ENCODE measurements around the gene TMPRSS11F.

The TMPRSS11F gene

DNA sequence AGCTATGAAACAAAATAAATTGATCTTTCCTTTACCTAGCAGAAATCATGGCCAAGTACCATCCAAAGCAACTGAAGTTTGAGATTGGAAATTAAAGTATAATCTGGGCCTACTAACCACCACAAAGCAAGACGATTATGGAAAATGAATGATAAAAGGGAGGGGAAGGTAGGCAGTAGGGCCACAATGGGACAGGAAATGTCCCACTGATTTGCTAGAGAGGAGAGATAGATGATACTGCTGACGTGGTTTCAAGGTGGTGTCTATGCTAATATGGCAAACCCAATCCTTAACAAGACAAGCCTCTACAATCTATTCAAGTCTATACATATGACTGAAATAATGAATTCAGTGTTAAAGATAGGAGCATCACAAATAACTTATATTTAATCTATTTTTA, 6.1 kb downstream of the TMPRSS11F start:
- CTCF ChIA-PET, result no interaction called here
- POLR2A ChIA-PET, result no interaction called here

DNA sequence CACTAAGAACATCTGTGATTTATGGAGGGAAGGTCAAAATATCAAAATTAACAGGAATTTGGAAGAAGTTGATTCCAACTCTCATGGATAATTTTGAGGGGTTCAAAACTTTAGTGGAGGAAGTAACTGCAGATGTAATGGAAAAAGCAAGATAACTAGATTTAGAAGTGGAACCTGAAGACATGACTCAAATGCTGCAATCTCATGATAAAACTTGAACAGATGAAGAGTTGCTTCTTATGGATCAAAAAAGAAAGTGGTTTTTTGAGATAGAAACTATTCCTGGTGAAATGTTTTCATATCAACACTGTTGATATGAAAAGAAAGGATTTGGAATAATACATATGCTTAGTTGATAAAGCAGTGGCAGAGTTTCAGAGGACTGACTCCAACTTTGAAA, 9.7 kb downstream of the TMPRSS11F start:
- no peak for TF ChIP-seq FOXM1 (IDR thresholded peaks at IDR 0.05; ENCODE audit: borderline replicate concordance)
- TF ChIP-seq ELF4 (IDR thresholded peaks at IDR 0.05), result no peak
- TF ChIP-seq TARDBP (IDR thresholded peaks at IDR 0.05), result no peak
- TF ChIP-seq PKNOX1 (IDR thresholded peaks at IDR 0.05), result no peak
- TF ChIP-seq LEF1 (IDR thresholded peaks at IDR 0.05; ENCODE audit: borderline replicate concordance), result no peak
- no peak for TF ChIP-seq ARNT (IDR thresholded peaks at IDR 0.05)
- TF ChIP-seq HDGF (IDR thresholded peaks at IDR 0.05; ENCODE audit: borderline replicate concordance), result no peak
- no peak for TF ChIP-seq ZNF384 (IDR thresholded peaks at IDR 0.05)
- TF ChIP-seq SUZ12 (IDR thresholded peaks at IDR 0.05), result no peak
- no peak for TF ChIP-seq SP1 (IDR thresholded peaks at IDR 0.05)
- TF ChIP-seq NFRKB (IDR thresholded peaks at IDR 0.05), result no peak
- no peak for TF ChIP-seq L3MBTL2 (conservative IDR thresholded peaks at IDR 0.05)
- no peak for TF ChIP-seq FOXA1 (IDR thresholded peaks at IDR 0.05)
- TF ChIP-seq FOXK2 (IDR thresholded peaks at IDR 0.05), result no peak
- no peak for DNase-seq (ENCODE audit: extremely low spot score)
- ChIA-PET POLR2A (no interaction called here), CTCF (no interaction called here)

More for the DNA sequence above, 6.1 kb downstream of the TMPRSS11F start:
- DNase-seq (ENCODE audit: extremely low spot score), result no peak
- TF ChIP-seq NFRKB (IDR thresholded peaks at IDR 0.05), result no peak
- TF ChIP-seq HDGF (IDR thresholded peaks at IDR 0.05; ENCODE audit: borderline replicate concordance), result no peak
- TF ChIP-seq FOXA1 (IDR thresholded peaks at IDR 0.05), result no peak

- TF ChIP-seq TARDBP (IDR thresholded peaks at IDR 0.05) (no peak), BHLHE40 (IDR thresholded peaks at IDR 0.05; ENCODE audit: borderline replicate concordance) (no peak), L3MBTL2 (conservative IDR thresholded peaks at IDR 0.05) (no peak)
- ChIA-PET POLR2A (no interaction called here), CTCF (no interaction called here)
- no peak for DNase-seq (ENCODE audit: extremely low spot score)
Measured at GRCh38 chr4:68110441-68110840, 19.2 kb downstream of the TMPRSS11F start.

GRCh38 chr4:68109868-68110267, 19.8 kb downstream of the TMPRSS11F start:
- no peak for TF ChIP-seq NFRKB (IDR thresholded peaks at IDR 0.05)
- TF ChIP-seq L3MBTL2 (conservative IDR thresholded peaks at IDR 0.05), result no peak
- no peak for TF ChIP-seq CTBP1 (IDR thresholded peaks at IDR 0.05; ENCODE audit: borderline replicate concordance)
- no peak for TF ChIP-seq SUZ12 (IDR thresholded peaks at IDR 0.05)
- TF ChIP-seq ELF4 (IDR thresholded peaks at IDR 0.05), result no peak
- TF ChIP-seq TARDBP (IDR thresholded peaks at IDR 0.05), result no peak
- no peak for TF ChIP-seq PKNOX1 (IDR thresholded peaks at IDR 0.05)
- no peak for TF ChIP-seq FOXA1 (IDR thresholded peaks at IDR 0.05)
- TF ChIP-seq LEF1 (IDR thresholded peaks at IDR 0.05; ENCODE audit: borderline replicate concordance), result no peak
- no peak for TF ChIP-seq ZNF384 (IDR thresholded peaks at IDR 0.05)
- TF ChIP-seq FOXK2 (IDR thresholded peaks at IDR 0.05), result no peak
- TF ChIP-seq HDGF (IDR thresholded peaks at IDR 0.05; ENCODE audit: borderline replicate concordance), result no peak
- TF ChIP-seq SP1 (IDR thresholded peaks at IDR 0.05), result no peak
- no peak for TF ChIP-seq FOXM1 (IDR thresholded peaks at IDR 0.05; ENCODE audit: borderline replicate concordance)
- no peak for TF ChIP-seq ARNT (IDR thresholded peaks at IDR 0.05)
- no peak for TF ChIP-seq BHLHE40 (IDR thresholded peaks at IDR 0.05; ENCODE audit: borderline replicate concordance)
- ChIA-PET CTCF (no interaction called here), POLR2A (no interaction called here)
- no peak for DNase-seq (ENCODE audit: extremely low spot score)

DNA sequence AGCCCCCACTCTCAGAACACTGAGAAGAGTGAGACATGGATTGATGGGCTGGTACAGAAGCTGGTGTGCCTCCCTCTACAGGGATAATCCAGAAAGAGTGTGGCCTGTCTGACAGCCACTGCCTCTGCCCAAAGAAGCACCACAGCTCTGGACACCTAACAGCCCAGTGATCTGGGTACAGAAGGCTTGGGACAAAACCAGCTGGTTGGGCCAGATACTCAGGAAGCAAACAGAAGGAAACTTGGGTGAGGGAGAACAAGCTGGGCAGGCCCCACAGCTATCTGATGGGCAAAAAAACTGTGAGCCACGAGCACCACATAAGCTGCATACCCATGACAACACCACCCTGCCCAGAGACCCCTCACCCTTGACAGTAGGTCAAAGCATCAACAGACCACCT, 46.9 kb downstream of the TMPRSS11F start:
- POLR2A ChIA-PET, result no interaction called here
- TF ChIP-seq FOXA1 (IDR thresholded peaks at IDR 0.05), result no peak
- CTCF ChIA-PET, result no interaction called here
- DNase-seq (ENCODE audit: extremely low spot score), result no peak

GRCh38 chr4:68079928-68080327, 49.7 kb downstream of the TMPRSS11F start:
- POLR2A ChIA-PET, result no interaction called here
- CTCF ChIA-PET, result no interaction called here
- no peak for DNase-seq (ENCODE audit: extremely low spot score)
- TF ChIP-seq ZNF384 (IDR thresholded peaks at IDR 0.05), result no peak
- no peak for TF ChIP-seq ARNT (IDR thresholded peaks at IDR 0.05)
- TF ChIP-seq PKNOX1 (IDR thresholded peaks at IDR 0.05), result no peak

DNA sequence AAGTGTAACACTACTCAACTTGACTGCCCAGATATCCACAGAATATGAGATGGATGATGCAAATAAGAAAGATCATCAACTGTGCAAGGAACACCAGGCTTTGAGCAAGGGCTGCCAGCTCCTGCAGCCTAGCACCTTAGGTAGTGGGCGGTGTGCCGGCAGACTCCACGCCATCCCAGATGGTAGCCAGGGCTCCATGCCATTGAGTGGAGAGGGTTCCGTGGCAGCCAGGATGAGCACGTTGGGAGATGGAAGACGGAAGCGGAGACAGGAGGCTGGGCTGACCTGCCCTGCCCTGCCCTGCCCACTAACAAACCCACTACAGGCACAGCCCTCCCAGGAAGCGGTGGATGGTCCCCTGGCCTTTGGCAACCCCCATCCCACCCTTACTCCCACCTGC, 51.9 kb downstream of the TMPRSS11F start:
- TF ChIP-seq BHLHE40 (IDR thresholded peaks at IDR 0.05; ENCODE audit: borderline replicate concordance) (no peak), ZNF384 (IDR thresholded peaks at IDR 0.05) (no peak), L3MBTL2 (conservative IDR thresholded peaks at IDR 0.05) (no peak), NFRKB (IDR thresholded peaks at IDR 0.05) (no peak), FOXM1 (IDR thresholded peaks at IDR 0.05; ENCODE audit: borderline replicate concordance) (no peak), TARDBP (IDR thresholded peaks at IDR 0.05) (no peak)
- ChIA-PET POLR2A (no interaction called here), CTCF (no interaction called here)
- DNase-seq (ENCODE audit: extremely low spot score), result no peak

- ChIA-PET POLR2A (no interaction called here), CTCF (no interaction called here)
- TF ChIP-seq PKNOX1 (IDR thresholded peaks at IDR 0.05) (no peak), ELF4 (IDR thresholded peaks at IDR 0.05) (no peak), FOXA1 (IDR thresholded peaks at IDR 0.05) (no peak), BHLHE40 (IDR thresholded peaks at IDR 0.05; ENCODE audit: borderline replicate concordance) (no peak), TARDBP (IDR thresholded peaks at IDR 0.05) (no peak), CTBP1 (IDR thresholded peaks at IDR 0.05; ENCODE audit: borderline replicate concordance) (no peak), FOXK2 (IDR thresholded peaks at IDR 0.05) (no peak), NFRKB (IDR thresholded peaks at IDR 0.05) (no peak), HDGF (IDR thresholded peaks at IDR 0.05; ENCODE audit: borderline replicate concordance) (no peak), SP1 (IDR thresholded peaks at IDR 0.05) (no peak), ZNF384 (IDR thresholded peaks at IDR 0.05) (no peak), FOXM1 (IDR thresholded peaks at IDR 0.05; ENCODE audit: borderline replicate concordance) (no peak), LEF1 (IDR thresholded peaks at IDR 0.05; ENCODE audit: borderline replicate concordance) (no peak), ARNT (IDR thresholded peaks at IDR 0.05) (no peak), SUZ12 (IDR thresholded peaks at IDR 0.05) (no peak), L3MBTL2 (conservative IDR thresholded peaks at IDR 0.05) (no peak)
Measured at GRCh38 chr4:68077301-68077700, 52.4 kb downstream of the TMPRSS11F start.

More at GRCh38 chr4:68077301-68077700, 52.4 kb downstream of the TMPRSS11F start:
- DNase-seq (ENCODE audit: extremely low spot score), result no peak
